Astrocyte (in vitro differentiated cells and primary cell): ENCODE data around the gene PLA2G1B.

Experiments used
- EZH2 ChIP-seq: IDR thresholded peaks from 2 replicates; pipeline ENCODE4 v1.6.1; 2012; ENCODE audit warnings: mild to moderate bottlenecking, low read length, inconsistent platforms; ENCODE audit not compliant: insufficient read depth
- TF ChIP-seq, protein P1 (sequence below): IDR thresholded peaks from 2 replicates; pipeline ENCODE4 v1.5.1; 2011; ENCODE audit warnings: low read depth, mild to moderate bottlenecking, inconsistent platforms, low read length, moderate library complexity; ENCODE audit not compliant: insufficient read depth

DNA sequence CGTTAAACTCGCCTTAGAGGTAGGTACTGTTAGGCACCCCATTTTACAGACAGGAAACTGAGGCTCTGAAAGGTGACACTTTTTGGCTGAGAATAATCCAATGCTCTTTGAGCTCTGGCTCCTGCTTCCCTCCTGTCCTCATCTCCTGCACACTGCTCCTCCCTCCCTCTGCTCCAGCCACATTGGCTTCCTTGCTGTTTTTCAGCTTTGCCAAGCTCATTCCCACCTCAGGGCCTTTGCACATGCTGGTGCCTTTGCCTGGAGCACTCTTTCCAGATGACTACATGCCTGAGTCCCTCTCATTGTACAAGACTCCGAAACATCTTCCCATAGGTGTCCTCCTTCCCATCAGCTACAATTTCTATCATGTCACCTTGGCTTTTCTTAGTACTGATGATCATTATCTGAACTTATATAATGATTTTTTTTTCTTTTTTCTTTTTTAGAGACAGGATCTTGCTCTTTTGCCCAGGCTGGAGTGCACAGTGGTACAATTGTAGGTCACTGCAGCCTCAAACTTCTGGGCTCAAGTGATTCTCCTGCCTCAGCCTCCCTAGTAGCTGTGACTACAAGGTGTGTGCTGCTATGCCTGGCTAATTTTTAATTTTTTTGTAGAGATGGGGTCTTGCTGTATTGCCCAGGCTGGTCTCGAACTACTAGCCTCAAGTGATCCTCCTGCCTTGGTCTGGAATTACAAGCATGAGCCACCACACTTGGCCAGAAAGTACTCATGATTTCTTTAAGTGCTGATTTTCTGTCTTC is 26.2 kb upstream of the PLA2G1B start:
- TF ChIP-seq, protein P1, sequence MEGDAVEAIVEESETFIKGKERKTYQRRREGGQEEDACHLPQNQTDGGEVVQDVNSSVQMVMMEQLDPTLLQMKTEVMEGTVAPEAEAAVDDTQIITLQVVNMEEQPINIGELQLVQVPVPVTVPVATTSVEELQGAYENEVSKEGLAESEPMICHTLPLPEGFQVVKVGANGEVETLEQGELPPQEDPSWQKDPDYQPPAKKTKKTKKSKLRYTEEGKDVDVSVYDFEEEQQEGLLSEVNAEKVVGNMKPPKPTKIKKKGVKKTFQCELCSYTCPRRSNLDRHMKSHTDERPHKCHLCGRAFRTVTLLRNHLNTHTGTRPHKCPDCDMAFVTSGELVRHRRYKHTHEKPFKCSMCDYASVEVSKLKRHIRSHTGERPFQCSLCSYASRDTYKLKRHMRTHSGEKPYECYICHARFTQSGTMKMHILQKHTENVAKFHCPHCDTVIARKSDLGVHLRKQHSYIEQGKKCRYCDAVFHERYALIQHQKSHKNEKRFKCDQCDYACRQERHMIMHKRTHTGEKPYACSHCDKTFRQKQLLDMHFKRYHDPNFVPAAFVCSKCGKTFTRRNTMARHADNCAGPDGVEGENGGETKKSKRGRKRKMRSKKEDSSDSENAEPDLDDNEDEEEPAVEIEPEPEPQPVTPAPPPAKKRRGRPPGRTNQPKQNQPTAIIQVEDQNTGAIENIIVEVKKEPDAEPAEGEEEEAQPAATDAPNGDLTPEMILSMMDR = no peak
- TF ChIP-seq EZH2 = no peak
